HG03039 (cell line): ENCODE measurements around the gene TFDP3.

Experiments
- ATAC-seq: cut with Tn5 transposase; IDR thresholded peaks from one replicate; pipeline ENCODE4 v1.9.1; 2021; ENCODE audit warnings: mild to moderate bottlenecking, moderate library complexity; ENCODE audit not compliant: unreplicated experiment

The TFDP3 gene

DNA sequence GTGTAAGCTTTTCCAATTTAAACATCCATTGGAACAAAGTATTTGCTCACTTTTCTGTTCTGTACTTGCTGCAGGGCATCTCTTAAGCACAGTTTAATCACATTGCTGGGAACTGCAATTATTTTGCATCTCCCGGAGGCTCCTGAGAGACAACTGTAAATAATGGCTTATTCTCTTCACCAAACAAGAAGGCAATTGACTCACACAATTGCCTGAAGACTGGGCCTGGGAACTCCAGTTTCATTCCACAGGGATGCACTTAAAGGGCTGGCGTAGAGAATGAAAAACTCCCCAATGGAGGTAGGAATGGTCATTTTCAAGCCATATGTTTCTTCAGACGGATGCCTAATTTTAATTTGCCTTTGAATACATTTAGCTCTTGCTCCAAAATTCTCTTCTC, 29.5 kb downstream of the TFDP3 start:
- no peak for ATAC-seq

DNA sequence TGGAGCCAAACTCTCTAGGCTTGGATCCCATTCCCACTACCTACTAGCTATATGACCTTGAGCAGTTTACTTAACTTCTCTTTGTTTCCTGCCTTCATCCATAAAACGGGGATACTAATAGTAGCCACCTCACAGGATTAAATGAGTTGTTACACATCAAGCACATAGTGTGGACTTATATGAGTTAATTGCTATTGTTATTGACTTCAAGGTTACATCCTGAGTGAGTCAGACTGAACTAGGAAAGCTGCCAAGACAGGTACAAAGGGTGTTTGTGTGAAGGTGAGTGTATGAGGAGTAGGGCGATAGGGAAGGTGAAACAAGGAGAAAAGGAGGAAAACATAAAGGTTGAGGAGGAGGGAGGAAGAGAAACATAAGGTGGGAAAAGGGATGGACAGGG, 32.2 kb downstream of the TFDP3 start:
- ATAC-seq = no peak

- ATAC-seq = no peak
Measured at GRCh38 chrX:133185119-133185518, 33.0 kb downstream of the TFDP3 start.

- ATAC-seq = no peak
Measured at GRCh38 chrX:133183806-133184205, 34.3 kb downstream of the TFDP3 start.

- ATAC-seq = no peak
Measured at GRCh38 chrX:133179500-133179899, 38.7 kb downstream of the TFDP3 start.

DNA sequence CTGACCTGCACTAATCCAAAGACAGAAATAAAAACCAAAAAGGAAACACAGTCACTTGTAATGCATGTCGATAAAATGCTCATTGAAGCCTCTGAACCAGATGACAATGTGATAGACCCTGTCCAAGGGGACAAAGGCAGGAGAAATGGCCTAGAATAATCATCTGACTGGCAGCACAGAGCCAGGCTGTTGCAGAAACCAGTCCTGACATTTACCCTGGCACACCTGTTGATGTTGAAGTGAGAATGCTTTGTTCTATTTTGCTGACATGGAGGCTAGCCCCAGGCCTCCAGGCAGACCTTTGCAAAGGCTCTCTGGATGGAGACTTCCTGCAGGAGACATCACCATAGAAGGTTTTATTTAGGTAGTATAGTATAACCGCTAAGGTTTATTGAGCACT, 41.0 kb downstream of the TFDP3 start:
- no peak for ATAC-seq

GRCh38 chrX:133175605-133176004, 42.5 kb downstream of the TFDP3 start:
- no peak for ATAC-seq

DNA sequence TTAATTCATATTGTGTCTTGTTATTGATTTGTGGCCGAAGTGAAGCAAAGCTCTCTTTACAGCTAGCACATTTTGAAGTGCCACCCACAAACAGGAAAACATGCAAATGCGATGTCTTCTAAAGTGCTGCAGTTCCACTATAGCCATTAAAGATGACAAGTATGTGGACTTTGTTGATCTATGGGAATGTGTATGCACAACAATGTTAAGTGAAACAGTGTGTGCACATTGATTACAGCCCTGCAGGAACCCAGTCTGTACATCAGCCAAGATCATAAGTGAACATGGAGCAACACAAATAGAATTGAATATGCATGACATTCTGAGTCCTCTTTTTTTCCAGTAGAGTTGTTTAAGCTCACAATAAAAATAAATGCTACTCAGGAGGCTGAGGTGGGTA, 43.0 kb downstream of the TFDP3 start:
- no peak for ATAC-seq

GRCh38 chrX:133171962-133172708, 46.0 kb downstream of the TFDP3 start:
- ATAC-seq = no peak
